HepG2 (cell line): ENCODE results near the gene FANCM. TPM values are rescaled to one million over a fixed set of nuclear protein-coding genes. Genes with fewer than 3 reads are reported as not detected.

ENCODE experiments used
- ATAC-seq: fragments of 200-7000 bp; cut with Tn5 transposase; 3 replicates; pipeline ENCODE4 v1.9.1; 2020; ENCODE audit warnings: mild to moderate bottlenecking, moderate library complexity
- BruUV-seq: library from RNA; stranded (reverse); fragments of 400-500 nt; replicated peaks from 2 replicates; lab custom pipeline; 2021; lab: Mats Ljungman, UMichigan
- CTCF ChIA-PET: fragments of 300-600 bp; formaldehyde crosslinking; extraction: SDS; loops from one replicate; lab custom pipeline; 2021; ENCODE audit warnings: low total read pairs, inconsistent platforms, low intra/inter-chr PET ratio; lab: Yijun Ruan, JAX
- POLR2A ChIA-PET: fragments of 350-600 bp; sonication (Branson Sonifier 250); formaldehyde crosslinking; loops from one replicate; lab custom pipeline; 2020; ENCODE audit warnings: antibody characterized with exemption, inconsistent platforms; lab: Yijun Ruan, JAX
- DNase-seq: peaks from one replicate; pipeline ENCODE4 v3.0.0-alpha.2; 2015; ENCODE audit warnings: low spot score
- FAIRE-seq: peaks from 3 replicates; lab custom pipeline; 2011; peaks lifted over from hg19 to GRCh38; lab: Jason Lieb, UNC
- H2AFZ ChIP-seq: one replicate; pipeline ENCODE4 v1.6.1; 2011; ENCODE audit warnings: low read length, inconsistent platforms
- H3K27ac ChIP-seq: fragments of 300-600 bp; 3 replicates; pipeline ENCODE4 v1.8.0; 2011; ENCODE audit warnings: mixed run types, mild to moderate bottlenecking, mixed read lengths, low read length, inconsistent platforms; ENCODE audit not compliant: insufficient read depth; ENCODE audit errors: extremely low read length
- H3K27me3 ChIP-seq, 2 experiments: fragments of 200-600 bp in 1 of 2; 2 replicates in 1 of 2; 3 replicates in 1 of 2; pipeline versions ENCODE4 v1.6.0 to v1.8.0; 2011; ENCODE audit warnings: low read length in 2 of 2, mild to moderate bottlenecking in 2 of 2, moderate library complexity in 2 of 2, inconsistent platforms in 1 of 2; ENCODE audit not compliant: insufficient read depth in 2 of 2, control insufficient read depth in 1 of 2
- H3K36me3 ChIP-seq, 2 experiments: fragments of 200-600 bp in 1 of 2; replicated peaks in 1 of 2; 2 replicates in 1 of 2; 3 replicates in 1 of 2; pipeline versions ENCODE4 v1.5.1 to v1.8.0; 2011; ENCODE audit warnings: low read length in 2 of 2, inconsistent platforms in 1 of 2; ENCODE audit not compliant: insufficient read depth in 2 of 2, control insufficient read depth in 1 of 2
- H3K4me1 ChIP-seq: 2 replicates; pipeline ENCODE4 v1.5.1; 2012; ENCODE audit warnings: low read length, inconsistent platforms; ENCODE audit not compliant: insufficient read depth
- H3K4me2 ChIP-seq: 2 replicates; pipeline ENCODE4 v1.6.0; 2011; ENCODE audit warnings: low read depth, low read length, inconsistent platforms
- H3K4me3 ChIP-seq, 3 experiments: fragments of 200-600 bp in 1 of 3; sonication (generic), shearing (Covaris generic) in 1 of 3; replicated peaks in 1 of 3; 2 replicates each; pipeline ENCODE4 v1.5.1; 2011 to 2016; ENCODE audit warnings: low read length in 3 of 3, inconsistent platforms in 2 of 3, low read depth in 2 of 3, mild to moderate bottlenecking in 2 of 3, control low read depth in 1 of 3, mixed read lengths in 1 of 3; ENCODE audit not compliant: insufficient read depth in 1 of 3
- H3K79me2 ChIP-seq: one replicate; pipeline ENCODE4 v1.6.1; 2011; ENCODE audit warnings: low read length, inconsistent platforms; ENCODE audit not compliant: insufficient read depth
- H3K9ac ChIP-seq: 2 replicates; pipeline ENCODE4 v1.6.0; 2011; ENCODE audit warnings: mild to moderate bottlenecking, low read depth, low read length, inconsistent platforms; ENCODE audit not compliant: insufficient read depth
- H3K9me3 ChIP-seq: 2 replicates; pipeline ENCODE4 v1.5.1; 2012; ENCODE audit warnings: mild to moderate bottlenecking, low read length
- H4K20me1 ChIP-seq: 2 replicates; pipeline ENCODE4 v1.6.0; 2011; ENCODE audit warnings: inconsistent platforms, mild to moderate bottlenecking, low read length, moderate library complexity; ENCODE audit not compliant: insufficient read depth
- ONECUT2 ChIP-seq: sonication (generic); formaldehyde crosslinking; IDR thresholded peaks from 2 replicates; pipeline ENCODE4 v1.4.0; 2020; ENCODE audit warnings: missing genetic modification reagents
- ZBTB4 ChIP-seq: sonication (generic); formaldehyde crosslinking; IDR thresholded peaks from 2 replicates; pipeline ENCODE4 v1.4.0; 2020; ENCODE audit warnings: missing genetic modification reagents, mild to moderate bottlenecking, borderline replicate concordance
- ZNF143 ChIP-seq: sonication (generic); formaldehyde crosslinking; IDR thresholded peaks from 2 replicates; pipeline ENCODE4 v1.4.0; 2020; ENCODE audit warnings: missing genetic modification reagents
- ZNF441 ChIP-seq: sonication (generic); formaldehyde crosslinking; IDR thresholded peaks from 2 replicates; pipeline ENCODE4 v1.7.0; 2021; ENCODE audit warnings: missing genetic modification reagents, borderline replicate concordance
- ZNF557 ChIP-seq: sonication (generic); formaldehyde crosslinking; IDR thresholded peaks from 2 replicates; pipeline ENCODE4 v1.4.0; 2020; ENCODE audit warnings: missing genetic modification reagents
- ZSCAN30 ChIP-seq: sonication (generic); formaldehyde crosslinking; IDR thresholded peaks from 2 replicates; pipeline ENCODE4 v1.5.0; 2020; ENCODE audit warnings: mild to moderate bottlenecking, missing genetic modification reagents
- WGBS: methylation state at CpG from one replicate; pipeline ENCODE4 v1.1.6; 2017; ENCODE audit warnings: low lambda C conversion rate; 5-methylcytosine and 5-hydroxymethylcytosine counted together
- in situ Hi-C: cut with HindIII; loops from 2 replicates; pipeline ENCODE4 v1.10.0; 2017; ENCODE audit warnings: low pct_unique_long_range_greater_than_20kb; ENCODE audit not compliant: extremely low pct_ligation_motif_present
- intact Hi-C: fragments of 100-400 bp; cut with micrococcal nuclease; formaldehyde crosslinking; loops from one replicate; pipeline ENCODE4 v1.10.0; 2022; ENCODE audit not compliant: unreplicated experiment
- polyA plus RNA-seq, 8 experiments: library from polyadenylated mRNA; depleted of rRNA in 3 of 8; stranded (reverse) in 7 of 8; unstranded in 1 of 8; fragments of >200 nt; fragmentation: Illumina TruSeq in 4 of 8; extraction: Trizol in 4 of 8; gene quantifications; 2 replicates each; pipeline versions ENCODE4 v1.2.1 to v1.2.3, GENCODE V29; 2011 to 2016; ENCODE audit warnings: low read depth in 4 of 8, missing spikeins in 1 of 8, mixed read lengths in 1 of 8; ENCODE audit not compliant: insufficient read depth in 1 of 8
- total RNA-seq, 5 experiments: library from RNA; depleted of rRNA; stranded (reverse); fragments of >200 nt; fragmentation: Illumina TruSeq; extraction: Trizol; gene quantifications; 2 replicates each; pipeline ENCODE4 v1.2.3, GENCODE V29; 2016; ENCODE audit warnings: low read depth in 1 of 5
- TF ChIP-seq, protein P1 (sequence below): sonication (generic); formaldehyde crosslinking; IDR thresholded peaks from 2 replicates; pipeline ENCODE4 v1.4.0; 2020; ENCODE audit warnings: missing genetic modification reagents

FANCM gene
- total and polyA plus RNA-seq, 2 of the 13 experiments (the other 11 are each of a cell fraction or from before 2014, with no cell fraction given): 2.6 to 10.4 TPM

DNA sequence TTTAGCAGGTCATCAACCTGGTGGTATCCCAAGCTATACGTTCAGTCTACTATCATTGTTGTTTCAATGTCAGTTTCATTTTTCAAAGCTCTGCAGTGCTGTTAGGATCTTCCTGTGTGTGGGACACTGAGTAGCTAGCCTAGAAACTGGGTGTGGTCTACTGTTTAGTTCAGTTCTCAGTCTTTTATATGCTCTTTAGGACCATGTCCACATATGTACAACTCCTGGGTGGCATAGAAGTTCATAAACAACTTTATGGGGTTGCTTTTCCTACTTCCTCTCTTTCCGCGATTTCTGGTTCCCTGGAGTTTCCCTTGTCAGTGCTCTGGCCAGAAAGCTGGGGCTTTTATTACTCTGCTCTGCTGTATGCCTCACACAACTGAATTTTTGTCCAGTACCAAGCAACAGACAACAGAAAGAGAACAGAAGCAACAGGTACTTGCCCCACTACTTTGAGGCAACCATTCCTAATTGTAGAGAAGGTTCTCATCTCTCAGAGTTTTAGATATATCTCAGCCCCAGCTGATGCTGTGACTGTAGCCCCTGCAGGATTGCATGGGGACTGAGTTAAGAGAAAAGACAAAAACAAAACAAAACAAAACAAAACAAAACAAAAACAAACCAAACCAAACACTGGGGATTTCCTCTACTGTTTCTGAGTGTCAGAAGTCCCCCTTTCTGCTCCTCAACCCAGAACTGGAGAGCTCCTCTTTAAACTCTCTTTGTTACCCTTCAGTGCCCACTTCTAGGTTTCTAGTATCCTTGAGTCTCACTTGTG is 86.9 kb downstream of the FANCM start:
- Histone ChIP-seq H3K9ac (no peak overlapping the region), H3K4me2 (no peak overlapping the region)
- POLR2A ChIA-PET: no interaction called here
- no peak for DNase-seq
- TF ChIP-seq, protein P1, sequence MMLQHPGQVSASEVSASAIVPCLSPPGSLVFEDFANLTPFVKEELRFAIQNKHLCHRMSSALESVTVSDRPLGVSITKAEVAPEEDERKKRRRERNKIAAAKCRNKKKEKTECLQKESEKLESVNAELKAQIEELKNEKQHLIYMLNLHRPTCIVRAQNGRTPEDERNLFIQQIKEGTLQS (CRISPR knock-in tag): no peak
- no peak for TF ChIP-seq ZNF143
- TF ChIP-seq ZSCAN30 (CRISPR knock-in tag): no peak
- no peak for TF ChIP-seq ZBTB4
- TF ChIP-seq ZNF557 (CRISPR knock-in tag): no peak
- no peak for TF ChIP-seq ZNF441 (CRISPR knock-in tag)
- TF ChIP-seq ONECUT2 (CRISPR knock-in tag): no peak
- TF ChIP-seq, all 625 proteins: peak for 0
- no peaks in the 10 kb centered on the region; a peak in 1 of 5 replicates for H3K27me3 ChIP-seq
- intact Hi-C loops (no loop called here), in situ Hi-C loops (no loop called here)
- H3K27ac ChIP-seq: no peak overlapping the region
- ATAC-seq (no peak), FAIRE-seq (no peak)
- no peaks in the 10 kb centered on the region; the same call in 1 of the 2 replicates for H4K20me1 ChIP-seq
- no peak overlapping the region for H3K4me3 ChIP-seq
- CTCF ChIA-PET: no interaction called here
- no peaks in the 10 kb centered on the region for H3K9me3 ChIP-seq
- no TSS peak for BruUV-seq
- 97% methylated on average over 3 of the region's 3 CpGs for WGBS
- H3K79me2 ChIP-seq: no peaks in the 10 kb centered on the region
- H3K36me3 ChIP-seq: peaks cover 1 to 37% of the 10 kb centered on the region in 2 experiments; a peak in 2 of 5 replicates
- peaks cover under 1% of the 10 kb centered on the region; the same call in 1 of the 2 replicates for H3K4me1 ChIP-seq
- no peak overlapping the region for H2AFZ ChIP-seq
